A549 (cell line): ENCODE results near the gene FIBP.

Experiments
- ESRRA ChIP-seq: fragments of 150-350 bp; IDR thresholded peaks from 2 replicates; pipeline ENCODE4 v1.6.1; 2014; ENCODE audit warnings: mild to moderate bottlenecking, low read length, borderline replicate concordance
- FOSL2 ChIP-seq, 2 experiments: fragments of 450-650 bp in 1 of 2; fragments of >200 bp in 1 of 2; sonication (Bioruptor Twin) in 1 of 2; formaldehyde crosslinking; IDR thresholded peaks; 2 replicates each; pipeline versions ENCODE4 v1.5.0 to v1.6.1; 2016 to 2020; ENCODE audit warnings: mild to moderate bottlenecking in 1 of 2, moderate library complexity in 1 of 2
- GATA3 ChIP-seq: IDR thresholded peaks from 2 replicates; pipeline ENCODE4 v1.6.1; 2012; ENCODE audit warnings: borderline replicate concordance
- KDM1A ChIP-seq: fragments of 200-600 bp; sonication (generic); IDR thresholded peaks from 2 replicates; pipeline ENCODE4 v1.6.1; 2016; ENCODE audit warnings: low read depth, mild to moderate bottlenecking
- POLR2A ChIP-seq: IDR thresholded peaks from 2 replicates; pipeline ENCODE4 v1.6.1; 2012; ENCODE audit warnings: mild to moderate bottlenecking, low read length
- POLR2AphosphoS2 ChIP-seq: conservative IDR thresholded peaks from 2 replicates; pipeline ENCODE4 v1.6.1; 2012; ENCODE audit warnings: low read length, improper control_type of control experiment, inconsistent platforms
- ZC3H11A ChIP-seq: fragments of 450-650 bp; IDR thresholded peaks from 2 replicates; pipeline ENCODE4 v1.6.1; 2014; ENCODE audit warnings: antibody characterized with exemption, mild to moderate bottlenecking
- ZSCAN20 ChIP-seq: fragments of 250-450 bp; sonication (Bioruptor Pico); IDR thresholded peaks from 2 replicates; pipeline ENCODE4 v1.8.0; 2022; ENCODE audit warnings: mild to moderate bottlenecking, moderate library complexity
- TF ChIP-seq, protein P1 (sequence below): fragments of >200 bp; sonication (Bioruptor Twin); formaldehyde crosslinking; IDR thresholded peaks from 3 replicates; pipeline ENCODE4 v1.5.1; 2016

DNA sequence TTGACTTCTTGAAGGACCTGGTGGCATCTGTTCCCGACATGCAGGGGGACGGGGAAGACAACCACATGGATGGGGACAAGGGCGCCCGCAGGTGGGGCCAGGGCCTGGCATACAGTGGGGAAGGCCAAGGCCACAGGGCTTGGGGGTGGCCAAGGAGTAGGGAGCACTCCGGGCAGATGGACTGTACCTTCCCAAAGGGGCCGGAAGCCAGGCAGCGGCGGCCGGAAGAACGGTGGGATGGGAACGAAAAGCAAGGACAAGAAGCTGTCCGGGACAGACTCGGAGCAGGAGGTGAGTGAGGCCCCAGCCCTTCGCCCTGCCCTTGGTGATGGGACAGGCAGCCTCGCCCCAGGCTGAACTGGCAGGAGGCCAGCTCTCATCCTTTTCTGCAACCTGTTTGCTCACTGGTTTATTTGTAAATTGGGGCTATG is 32.1 kb upstream of the FIBP start:
- TF ChIP-seq ZC3H11A (no peak), POLR2A (no peak), FOSL2 (IDR thresholded peaks at IDR 0.05) (no peak), FOSL2 (CRISPR knock-in tag; IDR thresholded peaks at IDR 0.05) (no peak), ESRRA (no peak), POLR2AphosphoS2 (no peak), GATA3 (no peak), ZSCAN20 (CRISPR knock-in tag) (no peak), KDM1A (no peak)
- TF ChIP-seq, protein P1, sequence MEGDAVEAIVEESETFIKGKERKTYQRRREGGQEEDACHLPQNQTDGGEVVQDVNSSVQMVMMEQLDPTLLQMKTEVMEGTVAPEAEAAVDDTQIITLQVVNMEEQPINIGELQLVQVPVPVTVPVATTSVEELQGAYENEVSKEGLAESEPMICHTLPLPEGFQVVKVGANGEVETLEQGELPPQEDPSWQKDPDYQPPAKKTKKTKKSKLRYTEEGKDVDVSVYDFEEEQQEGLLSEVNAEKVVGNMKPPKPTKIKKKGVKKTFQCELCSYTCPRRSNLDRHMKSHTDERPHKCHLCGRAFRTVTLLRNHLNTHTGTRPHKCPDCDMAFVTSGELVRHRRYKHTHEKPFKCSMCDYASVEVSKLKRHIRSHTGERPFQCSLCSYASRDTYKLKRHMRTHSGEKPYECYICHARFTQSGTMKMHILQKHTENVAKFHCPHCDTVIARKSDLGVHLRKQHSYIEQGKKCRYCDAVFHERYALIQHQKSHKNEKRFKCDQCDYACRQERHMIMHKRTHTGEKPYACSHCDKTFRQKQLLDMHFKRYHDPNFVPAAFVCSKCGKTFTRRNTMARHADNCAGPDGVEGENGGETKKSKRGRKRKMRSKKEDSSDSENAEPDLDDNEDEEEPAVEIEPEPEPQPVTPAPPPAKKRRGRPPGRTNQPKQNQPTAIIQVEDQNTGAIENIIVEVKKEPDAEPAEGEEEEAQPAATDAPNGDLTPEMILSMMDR = no peak
